T follicular helper cell (primary cell): ENCODE results near the gene PTPRQ.
"Not testable (repeated sequence)": the region's sequence is repeated elsewhere in the genome, so short reads cannot be mapped to it uniquely, and the experiment has no call there.

Source experiments
- DNase-seq: peaks from one replicate; pipeline ENCODE4 v3.0.0-alpha.2; 2020; ENCODE audit warnings: low read depth

Gene PTPRQ

DNA sequence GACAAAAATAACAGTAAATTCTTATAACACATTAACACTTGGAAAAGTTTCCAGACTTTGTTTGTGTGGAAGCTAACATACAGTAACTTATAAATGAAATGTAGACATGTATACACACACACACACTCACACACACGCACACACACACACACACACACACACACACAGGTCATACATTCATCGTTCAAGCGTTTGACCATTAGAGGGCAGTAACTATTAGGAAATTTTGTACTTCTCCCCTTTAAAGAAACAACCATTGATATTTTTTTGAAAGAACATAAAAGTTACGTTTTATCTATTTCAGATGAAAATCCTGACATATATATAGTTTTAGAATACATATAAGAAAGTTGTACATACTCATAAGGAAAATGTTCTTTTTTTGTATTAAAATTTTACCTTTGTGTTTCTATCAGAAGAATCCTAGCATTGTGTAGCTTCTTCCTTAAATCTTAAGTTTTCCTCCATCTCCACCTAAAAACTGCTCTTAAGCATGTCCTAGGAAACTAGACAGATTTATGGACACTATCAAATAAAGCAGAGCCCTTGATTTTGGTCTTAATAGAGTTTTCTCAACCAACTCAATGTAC lies 29.0 kb downstream of the PTPRQ start:
- no peak for DNase-seq

DNA sequence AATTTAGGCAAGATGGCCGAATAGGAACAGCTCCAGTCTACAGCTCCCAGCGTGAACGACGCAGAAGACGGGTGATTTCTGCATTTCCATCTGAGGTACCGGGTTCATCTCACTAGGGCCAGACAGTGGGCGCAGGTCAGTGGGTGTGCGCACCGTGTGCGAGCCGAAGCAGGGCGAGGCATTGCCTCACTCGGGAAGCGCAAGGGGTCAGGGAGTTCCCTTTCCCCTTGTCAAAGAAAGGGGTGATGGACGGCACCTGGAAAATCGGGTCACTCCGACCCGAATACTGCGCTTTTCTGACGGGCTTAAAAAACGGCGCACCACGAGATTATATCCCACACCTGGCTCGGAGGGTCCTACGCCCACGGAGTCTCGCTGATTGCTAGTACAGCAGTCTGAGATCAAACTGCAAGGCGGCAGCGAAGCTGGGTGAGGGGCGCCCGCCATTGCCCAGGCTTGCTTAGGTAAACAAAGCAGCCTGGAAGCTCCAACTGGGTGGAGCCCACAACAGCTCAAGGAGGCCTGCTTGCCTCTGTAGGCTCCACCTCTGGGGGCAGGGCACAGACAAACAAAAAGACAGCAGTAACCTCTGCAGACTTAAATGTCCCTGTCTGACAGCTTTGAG lies 33.6 kb downstream of the PTPRQ start:
- not testable (repeated sequence) for DNase-seq

DNA sequence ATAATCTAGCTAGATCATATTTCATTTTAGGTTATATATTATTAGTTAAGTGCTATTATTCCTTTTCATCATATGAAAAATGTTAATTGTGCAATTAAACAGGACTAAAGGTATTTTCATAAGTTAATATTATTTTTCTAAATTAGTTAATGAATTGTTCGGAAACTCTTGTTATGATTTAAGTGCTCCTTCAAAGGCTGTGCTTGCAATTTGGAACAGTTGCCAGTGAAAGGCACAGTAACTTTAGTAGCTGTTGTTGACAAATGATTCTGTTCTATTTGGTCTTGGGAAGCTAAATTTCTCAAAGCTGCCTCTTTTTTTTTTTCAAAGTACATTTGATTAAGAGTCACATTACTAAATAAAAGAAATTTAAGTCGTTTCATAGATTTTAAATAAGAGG lies 40.7 kb downstream of the PTPRQ start:
- no peak for DNase-seq

DNA sequence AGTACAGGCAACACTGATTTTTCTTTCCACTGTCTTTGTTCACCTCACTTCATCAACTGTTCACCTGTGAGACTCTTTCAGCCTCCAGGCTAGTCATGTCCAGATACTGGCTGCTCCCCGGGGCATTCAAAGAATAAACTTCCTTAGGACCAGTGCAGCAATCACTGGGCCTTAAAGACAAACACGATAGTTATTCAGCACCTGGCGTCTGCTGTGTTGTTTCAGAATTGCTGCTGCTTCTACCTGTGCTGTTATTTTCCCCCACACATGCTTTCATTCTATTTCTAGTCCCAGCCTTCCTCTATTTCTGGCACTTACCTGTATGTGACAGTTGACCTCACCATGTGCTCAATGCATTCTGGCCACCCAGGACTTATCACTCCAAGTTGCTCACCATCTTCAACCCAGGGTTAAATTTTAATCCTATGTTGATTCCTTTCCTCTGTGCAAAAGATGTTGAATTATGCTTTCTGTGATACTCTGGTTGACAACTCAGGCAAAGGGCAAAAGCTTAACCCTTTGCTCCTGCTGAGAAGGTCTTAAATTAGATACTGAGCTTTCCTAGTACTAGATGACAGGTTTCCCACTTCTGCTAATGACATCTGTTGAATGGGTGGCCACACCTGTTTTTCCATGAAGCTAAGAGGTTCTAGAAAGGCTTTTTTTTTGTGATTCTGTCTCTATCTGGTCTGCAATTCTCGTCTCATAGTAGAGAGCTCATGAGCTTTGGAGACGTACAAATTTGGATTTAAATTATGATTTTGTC lies 41.4 kb downstream of the PTPRQ start:
- no peak for DNase-seq

DNA sequence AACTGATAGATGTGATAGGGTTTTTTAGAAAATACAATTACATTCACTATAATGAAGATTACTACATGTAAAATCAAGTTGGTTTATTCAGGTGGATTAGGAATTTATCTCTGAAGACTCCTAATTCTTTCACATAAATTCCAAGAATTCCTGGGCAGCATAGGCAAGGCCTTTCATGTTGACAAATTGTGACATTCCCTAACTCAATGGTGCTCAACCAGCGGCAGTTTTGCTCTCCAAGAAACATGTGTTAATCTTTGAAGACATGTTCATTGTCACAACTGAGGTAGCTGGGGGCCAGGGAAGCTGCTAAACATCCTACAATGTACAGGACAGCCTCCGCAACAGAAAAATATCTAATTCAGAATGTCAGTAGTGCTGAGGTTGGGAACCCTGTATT lies 46.3 kb downstream of the PTPRQ start:
- DNase-seq: no peak

DNA sequence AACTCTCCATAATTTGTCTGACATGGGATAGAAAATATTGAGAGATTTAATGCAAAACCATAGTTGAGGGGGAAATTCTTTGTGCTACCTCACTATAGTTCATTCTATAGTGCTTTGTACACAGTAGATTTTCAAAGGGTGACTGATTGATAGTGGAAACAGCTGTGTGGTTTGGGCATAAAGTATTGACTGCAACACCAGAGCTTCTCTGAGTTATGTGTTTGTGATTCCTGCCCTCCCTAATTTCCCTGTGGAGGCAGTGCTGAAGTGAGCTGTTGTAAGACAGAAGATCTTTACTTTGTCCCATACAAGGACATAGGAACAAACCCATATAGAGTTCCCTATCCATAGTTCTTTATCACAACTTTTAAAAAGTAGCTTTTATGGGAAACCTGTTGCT lies 47.1 kb downstream of the PTPRQ start:
- no peak for DNase-seq

DNA sequence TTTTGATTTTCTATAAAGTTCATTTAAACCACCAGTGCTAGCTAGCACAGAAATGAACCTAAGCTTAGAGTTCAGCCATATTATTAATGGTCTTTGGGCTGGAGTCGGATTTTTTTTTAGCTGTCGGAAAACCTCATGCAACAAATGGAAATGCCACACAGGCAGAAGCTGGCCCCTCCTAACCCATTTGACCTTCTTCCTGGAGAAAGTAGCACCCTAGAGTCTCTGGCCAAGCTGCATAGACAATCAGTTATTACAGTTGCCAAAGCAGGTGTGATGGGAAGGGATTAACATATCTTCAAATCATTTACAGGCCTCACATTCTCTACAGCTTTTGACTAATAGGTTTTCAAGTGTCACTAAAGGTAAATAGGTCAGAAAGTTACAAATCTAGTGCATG lies 49.4 kb downstream of the PTPRQ start:
- no peak for DNase-seq

DNA sequence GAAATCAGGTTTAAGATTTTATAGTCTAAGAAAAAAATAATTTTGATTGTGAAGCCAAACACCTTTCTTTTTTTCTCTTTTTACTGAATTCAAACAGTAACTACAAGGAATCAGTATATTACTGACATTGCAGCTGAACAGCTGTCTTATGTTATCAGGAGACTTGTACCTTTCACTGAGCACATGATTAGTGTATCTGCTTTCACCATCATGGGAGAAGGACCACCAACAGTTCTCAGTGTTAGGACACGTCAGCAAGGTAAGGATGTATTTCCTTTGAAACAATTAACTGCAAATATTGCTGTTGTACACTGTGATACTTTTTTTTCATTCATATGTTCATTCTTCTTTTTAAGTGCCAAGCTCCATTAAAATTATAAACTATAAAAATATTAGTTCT lies 50.8 kb downstream of the PTPRQ start:
- no peak for DNase-seq

DNA sequence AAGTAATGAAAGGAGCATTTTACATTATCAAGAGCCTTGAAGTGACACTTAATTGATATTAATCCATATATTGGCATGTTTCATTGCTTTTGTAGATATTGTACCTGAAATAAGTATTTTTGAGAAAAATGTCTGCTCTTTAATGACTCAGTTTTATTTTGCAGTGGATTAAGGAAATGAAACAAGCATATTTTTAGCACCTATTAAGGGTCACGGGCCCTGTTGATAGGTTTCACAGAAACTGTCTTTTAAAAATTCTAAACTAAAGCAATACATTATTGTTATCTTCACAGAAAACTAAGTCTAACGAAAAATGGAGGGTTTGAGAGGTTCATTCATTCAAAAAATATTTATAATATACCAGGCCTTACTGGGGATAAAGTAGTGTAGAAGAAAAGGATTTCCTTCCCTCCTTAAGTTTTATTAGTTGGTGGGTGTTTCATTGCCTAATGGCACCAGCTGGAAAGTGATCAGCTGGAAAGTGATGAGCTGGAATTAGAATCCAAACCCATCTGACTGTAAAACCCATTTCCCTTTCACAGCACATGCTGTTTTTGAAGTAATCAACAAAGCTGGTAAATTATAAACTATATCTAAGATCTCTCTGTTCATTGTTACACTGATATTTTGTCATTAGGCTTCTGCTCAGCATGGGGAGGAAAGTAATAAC lies 54.2 kb downstream of the PTPRQ start:
- DNase-seq: no peak

DNA sequence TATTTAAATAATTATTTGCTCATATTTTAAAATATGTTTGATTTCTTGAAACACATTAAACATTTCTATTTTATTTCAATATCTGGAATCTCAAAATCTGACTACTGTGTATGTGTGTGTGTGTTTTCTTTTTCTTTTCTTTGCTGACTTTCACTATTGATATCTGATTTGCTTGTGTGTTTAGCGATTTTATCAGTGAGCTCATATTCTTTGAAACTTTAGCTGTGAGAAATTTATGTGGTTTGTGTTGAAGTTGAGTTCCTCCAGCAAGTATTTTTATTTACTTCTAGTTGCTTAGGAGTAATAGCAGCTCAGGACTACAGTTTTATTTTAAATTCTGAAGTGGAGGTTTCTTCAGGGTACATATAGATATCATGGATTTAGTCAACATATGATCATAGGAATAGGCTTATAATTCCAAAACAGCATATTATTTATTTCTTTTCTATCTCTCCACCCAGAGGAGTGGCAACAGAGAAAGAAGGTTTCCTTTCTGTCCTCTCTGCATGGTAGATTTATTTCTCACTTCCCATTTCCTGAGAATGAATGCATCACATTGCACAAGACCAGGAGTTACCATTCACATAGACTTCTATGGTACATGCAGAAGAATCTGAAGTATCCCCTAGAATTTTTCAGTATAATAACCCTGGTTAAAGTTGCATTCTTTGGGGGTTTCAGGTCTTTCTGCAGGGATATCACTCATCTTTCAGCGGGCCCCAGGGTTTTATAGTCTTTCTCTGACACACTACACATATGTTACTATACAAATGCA lies 60.5 kb downstream of the PTPRQ start:
- no peak for DNase-seq

DNA sequence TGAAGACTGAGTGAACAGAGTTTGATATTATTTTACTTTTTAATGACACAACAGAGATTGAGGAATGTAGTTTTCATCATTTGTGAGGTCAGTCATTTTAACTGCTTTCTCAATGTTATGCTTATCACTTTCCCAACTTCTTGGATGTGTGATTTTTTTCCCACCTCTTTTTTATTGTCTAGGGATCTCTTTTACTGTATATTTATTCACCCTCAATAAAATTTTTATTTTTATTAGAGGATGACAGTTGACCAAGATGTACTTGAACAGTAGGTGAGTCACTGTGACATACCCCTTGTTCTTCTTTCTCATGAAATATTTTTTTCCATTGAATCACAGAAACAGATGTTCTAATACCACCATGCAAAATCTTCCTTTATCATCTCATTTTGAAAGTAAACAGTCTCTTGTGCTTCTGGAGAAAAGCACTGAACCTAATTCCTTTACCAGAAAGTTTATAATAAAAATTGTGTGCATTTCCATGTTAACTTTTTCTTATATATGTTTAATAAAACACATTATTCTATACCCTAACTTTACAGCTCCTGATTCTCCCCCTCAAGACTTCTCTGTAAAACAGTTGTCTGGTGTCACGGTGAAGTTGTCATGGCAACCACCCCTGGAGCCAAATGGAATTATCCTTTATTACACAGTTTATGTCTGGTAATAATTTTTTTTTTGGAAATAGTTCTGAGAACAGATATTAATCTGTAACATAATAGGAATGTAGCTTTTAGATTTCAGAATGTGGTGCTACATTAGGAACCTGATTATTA lies 65.9 kb downstream of the PTPRQ start:
- DNase-seq: no peak

DNA sequence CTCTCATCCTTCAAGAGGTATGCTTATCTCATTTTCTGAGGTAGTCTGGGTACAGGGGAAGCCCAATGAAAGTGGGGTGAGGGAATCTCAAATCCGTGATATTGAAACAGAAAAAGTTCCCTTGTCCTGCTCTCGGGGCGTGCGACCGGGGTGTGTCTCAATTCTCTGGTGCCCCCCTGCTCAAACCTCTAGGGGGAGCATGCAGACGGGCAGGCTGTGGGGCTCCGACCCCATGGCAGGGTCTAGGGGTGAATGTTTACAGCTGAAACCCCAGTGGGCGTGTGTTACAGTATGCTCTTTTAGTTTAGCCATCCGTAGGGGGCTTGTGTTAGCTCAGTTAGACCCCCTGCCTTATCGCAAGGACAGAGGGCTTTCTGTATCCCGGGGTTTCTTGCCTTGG lies 68.7 kb downstream of the PTPRQ start:
- DNase-seq: no peak

DNA sequence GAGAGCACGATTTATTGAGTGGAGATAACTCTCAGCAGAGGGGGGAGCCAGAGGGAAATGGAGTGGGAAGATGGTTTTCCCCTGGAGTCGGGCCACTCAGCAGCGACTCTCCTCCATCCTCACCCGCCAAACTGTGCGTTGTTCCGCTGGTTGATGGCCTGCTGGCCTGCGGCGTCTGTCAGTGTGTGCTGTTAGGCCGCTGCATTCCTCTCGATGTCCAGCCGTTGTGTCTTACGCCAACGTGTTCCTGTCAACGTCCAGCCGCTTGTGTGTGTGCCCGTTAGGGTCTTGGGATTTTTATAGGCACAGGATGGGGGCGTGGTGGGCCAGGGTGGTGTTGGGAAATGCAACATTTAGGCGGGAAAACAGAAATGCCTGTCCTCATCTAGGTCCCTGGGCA lies 69.2 kb downstream of the PTPRQ start:
- DNase-seq: no peak

DNA sequence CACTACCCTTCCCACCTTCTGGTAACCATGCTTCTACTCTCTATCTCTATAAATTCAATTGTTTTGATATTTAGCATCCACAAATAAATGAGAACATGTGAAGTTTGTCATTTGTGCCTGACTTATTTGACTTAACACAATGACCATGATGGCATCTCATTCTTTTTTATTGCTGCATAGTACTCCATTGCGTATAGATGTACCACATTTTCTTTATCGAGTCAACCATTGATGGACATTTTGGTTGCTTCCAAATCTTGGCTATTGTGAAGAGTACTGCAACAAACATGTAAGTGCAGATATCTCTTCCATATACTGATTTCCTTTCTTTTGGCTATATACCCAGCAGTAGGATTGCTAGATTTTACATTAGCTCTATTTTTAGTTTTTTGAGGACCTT lies 73.6 kb downstream of the PTPRQ start:
- no peak for DNase-seq

DNA sequence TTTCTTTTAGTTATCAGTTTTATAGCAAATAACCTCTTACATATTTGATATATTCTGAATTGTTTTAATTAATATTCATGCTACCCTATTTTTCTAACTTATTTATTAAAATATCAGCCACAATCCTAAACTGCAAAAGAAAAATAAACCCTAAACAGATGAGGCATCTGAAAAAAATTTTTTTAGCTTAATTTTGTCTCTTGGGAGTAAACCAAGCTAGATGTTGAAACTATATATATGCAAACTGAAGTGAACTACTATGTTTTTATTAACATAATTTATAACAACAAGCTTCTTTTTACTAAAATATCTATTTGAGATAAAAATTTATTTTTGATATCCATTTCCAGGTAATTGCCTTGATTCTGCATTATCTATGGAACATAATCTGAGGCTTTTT lies 87.6 kb downstream of the PTPRQ start:
- DNase-seq: no peak

DNA sequence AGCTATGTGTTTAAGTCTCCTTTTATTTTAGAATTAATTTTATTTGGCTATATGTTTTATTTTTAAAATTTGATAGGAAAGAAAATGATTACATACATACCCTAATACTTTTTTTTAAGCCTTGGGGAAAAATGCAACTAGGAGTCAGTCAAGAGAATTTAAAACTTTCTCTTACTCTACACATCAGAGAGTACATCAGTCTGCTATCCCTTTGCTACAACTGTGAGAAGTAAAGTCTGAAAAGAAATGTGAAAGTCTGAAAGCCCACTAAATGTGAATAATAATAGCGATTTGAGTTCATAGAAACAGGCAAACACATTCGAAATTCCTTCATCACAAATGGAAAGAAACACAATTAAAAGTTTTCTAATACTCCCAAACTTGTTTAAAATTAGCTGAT lies 95.0 kb downstream of the PTPRQ start:
- DNase-seq: no peak

DNA sequence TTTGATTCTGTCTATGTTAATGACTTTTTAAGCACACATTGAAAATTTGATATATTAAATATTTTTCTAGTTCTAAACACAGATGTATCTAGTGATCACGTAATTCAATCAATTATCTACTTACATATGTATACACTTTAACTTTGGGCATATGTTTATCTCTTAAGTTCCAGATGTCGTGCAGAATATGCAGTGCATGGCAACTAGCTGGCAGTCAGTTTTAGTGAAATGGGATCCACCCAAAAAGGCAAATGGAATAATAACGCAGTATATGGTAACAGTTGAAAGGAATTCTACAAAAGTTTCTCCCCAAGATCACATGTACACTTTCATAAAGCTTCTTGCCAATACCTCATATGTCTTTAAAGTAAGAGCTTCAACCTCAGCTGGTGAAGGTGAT lies 105.3 kb downstream of the PTPRQ start:
- DNase-seq: no peak

DNA sequence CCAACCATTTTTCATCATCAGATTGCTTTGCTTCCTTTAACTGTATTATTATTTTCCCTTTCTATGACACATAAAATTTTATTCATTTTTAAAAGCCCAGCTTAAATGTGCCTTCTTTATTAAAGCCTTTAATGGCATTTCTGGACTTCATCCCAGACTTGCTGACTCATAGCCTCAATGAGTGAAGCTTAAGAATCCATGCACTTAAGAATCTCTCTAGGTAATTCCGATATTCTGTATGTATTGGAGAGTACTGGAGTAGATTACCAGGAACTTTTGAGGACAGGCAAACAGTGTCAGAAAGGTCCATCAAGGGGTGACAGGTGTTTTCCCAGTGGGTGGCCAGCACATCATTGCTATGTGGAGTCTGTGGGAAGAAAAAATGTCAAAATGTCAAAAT lies 107.9 kb downstream of the PTPRQ start:
- DNase-seq: no peak

DNA sequence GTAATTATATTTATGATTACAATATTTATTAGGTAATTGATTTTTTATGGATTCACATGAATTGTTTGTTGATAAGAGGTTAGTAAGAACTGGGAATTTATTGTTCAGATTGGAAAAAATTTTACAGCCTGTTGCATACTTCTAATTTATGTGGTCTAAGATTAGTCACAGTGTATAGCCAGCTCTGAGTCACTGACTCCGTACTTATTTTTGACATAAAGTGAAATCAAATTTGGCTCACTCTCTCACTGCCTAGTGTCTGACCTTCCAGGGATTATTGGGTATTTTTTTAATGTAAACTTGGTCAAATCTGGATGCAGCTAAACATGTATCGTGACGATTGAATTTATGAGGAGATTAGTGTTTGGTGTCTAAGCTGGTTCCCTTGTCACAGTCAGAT lies 109.3 kb downstream of the PTPRQ start:
- no peak for DNase-seq

DNA sequence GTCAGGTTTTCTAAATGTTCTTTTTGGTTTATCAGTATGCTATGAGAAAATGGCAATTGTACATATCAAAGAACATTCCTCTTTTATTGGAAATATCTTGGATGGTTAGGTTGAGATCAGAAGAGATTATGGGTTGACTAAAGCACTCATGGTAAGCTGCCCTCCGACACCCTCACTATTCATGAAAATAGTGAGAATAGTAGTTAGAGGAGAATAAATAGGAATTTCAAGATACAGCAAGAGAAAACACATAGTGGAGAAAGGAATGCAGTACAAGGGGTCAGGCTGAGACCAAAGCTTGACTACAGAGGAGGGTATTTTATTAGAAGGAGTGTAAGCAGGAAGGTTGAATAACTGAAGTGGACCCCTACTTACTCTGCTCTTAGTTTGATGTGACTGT lies 112.5 kb downstream of the PTPRQ start:
- no peak for DNase-seq

DNA sequence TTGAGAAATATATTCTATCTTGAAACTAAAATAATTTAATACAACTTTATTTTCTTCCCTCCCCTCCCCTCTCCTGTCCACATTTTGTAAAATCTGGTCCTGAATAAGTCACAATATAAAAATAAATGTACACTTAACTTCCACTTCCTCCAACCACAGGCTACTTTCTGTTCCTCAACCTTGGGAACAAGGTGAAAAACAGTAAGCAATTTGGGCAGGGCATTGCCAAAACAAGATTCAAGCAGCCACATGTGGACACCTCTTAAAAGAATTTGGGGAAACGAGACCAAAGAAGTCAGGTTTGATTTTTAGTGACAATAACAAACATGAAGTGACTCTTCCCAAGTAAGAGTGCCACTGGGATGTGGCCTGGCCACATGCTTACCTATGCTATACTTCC lies 115.7 kb downstream of the PTPRQ start:
- DNase-seq: no peak

DNA sequence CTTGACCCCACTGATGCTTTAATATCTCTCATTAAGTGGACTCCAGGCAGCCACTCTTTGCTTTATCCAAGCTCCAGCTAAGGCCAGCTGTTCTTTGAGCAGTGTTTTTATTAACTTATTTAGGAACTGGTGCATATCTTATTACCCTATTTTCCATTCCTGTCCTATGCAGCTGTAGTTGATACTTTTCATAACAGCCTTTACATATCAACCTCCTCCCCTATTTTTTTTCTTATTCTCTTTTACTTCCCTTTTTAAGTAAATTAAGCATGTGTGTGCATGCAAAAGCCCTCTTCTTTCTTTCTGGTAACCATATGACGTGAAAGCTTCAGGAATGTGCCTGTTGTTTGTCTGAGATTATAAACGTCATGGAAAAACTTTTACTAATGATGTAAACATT lies 121.2 kb downstream of the PTPRQ start:
- no peak for DNase-seq
